Myometrial cell (primary cell): ENCODE results near the gene THOC1. TPM values are rescaled to one million over a fixed set of nuclear protein-coding genes. Genes with fewer than 3 reads are reported as not detected.

ENCODE experiments used
- total RNA-seq: library from RNA; depleted of rRNA; stranded (reverse); fragments of >200 nt; gene quantifications from 2 replicates; pipeline ENCODE4 v1.2.3, GENCODE V29; 2015

The THOC1 gene
- 15.3 and 20.2 TPM in 2 replicates for total RNA-seq

GRCh38 chr18:267688-268552, at the start of gene THOC1:
THOC1 (minus strand) TSS chr18:268047; CDS start chr18:268019, 28 bp downstream.

Other genes with a start within 250 kb of the THOC1 start
- gene TUBB8B, start 218.4 kb downstream of the THOC1 start, total RNA-seq: not detected in 2 replicates
- 12.7 and 19.0 TPM in 2 replicates for gene USP14, start 109.5 kb downstream of the THOC1 start, total RNA-seq
- 0.18 and 0.29 TPM in 2 replicates for gene COLEC12, start 232.7 kb upstream of the THOC1 start, total RNA-seq